Activated CD8-positive, alpha-beta memory T cell treated with anti-CD3 and anti-CD28 coated beads for 36 hours (primary cell): ENCODE data around the gene CPNE9. TPM values are rescaled to one million over a fixed set of nuclear protein-coding genes. Genes with fewer than 3 reads are reported as not detected.

ENCODE experiments used
- CTCF ChIA-PET: fragments of 350-600 bp; sonication (Branson Sonifier 250); formaldehyde crosslinking; loops from one replicate; lab custom pipeline; 2021; ENCODE audit warnings: antibody characterized with exemption; lab: Charles Lee
- POLR2A ChIA-PET: fragments of 350-600 bp; sonication (Branson Sonifier 250); formaldehyde crosslinking; loops from one replicate; lab custom pipeline; 2021; ENCODE audit warnings: antibody characterized with exemption; lab: Charles Lee
- total RNA-seq, 2 experiments: library from RNA; stranded (reverse); gene quantifications; one replicate each; pipeline ENCODE4 v1.2.3, GENCODE V29; 2021

CPNE9 gene
- under 1 TPM; 0.10 to 0.40 TPM for total RNA-seq

- ChIA-PET POLR2A (no interaction called here), CTCF (no interaction called here)
Observed at GRCh38 chr3:9703736-9704346, at the start of gene CPNE9. TSS of gene CPNE9 (plus strand) at chr3:9703833. CDS start at chr3:9703997, 164 bp downstream.

GRCh38 chr3:9659849-9660248 is 43.8 kb upstream of the CPNE9 start:
- ChIA-PET CTCF (no interaction called here), POLR2A (no interaction called here)

GRCh38 chr3:9660972-9661371 is 42.7 kb upstream of the CPNE9 start:
- CTCF ChIA-PET: interaction anchor here (0.7 kb wide), 1 partner anchor 173 kb away, joined by 3 read pairs; no protein-coding TSS in a partner anchor
- POLR2A ChIA-PET: no interaction called here

GRCh38 chr3:9664119-9664751 is 39.4 kb upstream of the CPNE9 start:
- CTCF ChIA-PET: interaction anchor here (1.0 kb wide), 1 partner anchor 9 kb away, joined by 3 read pairs; no protein-coding TSS in a partner anchor

GRCh38 chr3:9666704-9667445 is 36.8 kb upstream of the CPNE9 start:
- POLR2A ChIA-PET: no interaction called here
- CTCF ChIA-PET: no interaction called here

More at GRCh38 chr3:9664119-9664751, 39.4 kb upstream of the CPNE9 start:
- POLR2A ChIA-PET: no interaction called here

GRCh38 chr3:9669277-9669676 is 34.4 kb upstream of the CPNE9 start:
- ChIA-PET POLR2A (no interaction called here), CTCF (no interaction called here)

- ChIA-PET CTCF (interaction anchor here (0.6 kb wide), 1 partner anchor 38 kb away, joined by 3 read pairs; no protein-coding TSS in a partner anchor), POLR2A (no interaction called here)
Observed at GRCh38 chr3:9669720-9670432, 33.8 kb upstream of the CPNE9 start.

GRCh38 chr3:9673082-9673481 is 30.6 kb upstream of the CPNE9 start:
- CTCF ChIA-PET: interaction anchor here (1.1 kb wide), 1 partner anchor 9 kb away, joined by 3 read pairs; no protein-coding TSS in a partner anchor
- POLR2A ChIA-PET: interaction anchor here (0.5 kb wide), 1 partner anchor 10 kb away, joined by 3 read pairs; no protein-coding TSS in a partner anchor

GRCh38 chr3:9673752-9674151 is 29.9 kb upstream of the CPNE9 start:
- CTCF ChIA-PET: interaction anchor here (1.1 kb wide), 1 partner anchor 10 kb away, joined by 3 read pairs; no protein-coding TSS in a partner anchor
- POLR2A ChIA-PET: no interaction called here

GRCh38 chr3:9675736-9676290 is 27.8 kb upstream of the CPNE9 start:
- POLR2A ChIA-PET: no interaction called here
- CTCF ChIA-PET: no interaction called here

- ChIA-PET POLR2A (no interaction called here), CTCF (no interaction called here)
Observed at GRCh38 chr3:9676785-9677184, 26.8 kb upstream of the CPNE9 start.

GRCh38 chr3:9678493-9678892 is 25.1 kb upstream of the CPNE9 start:
- POLR2A ChIA-PET: no interaction called here
- CTCF ChIA-PET: interaction anchor here (0.6 kb wide), 1 partner anchor 170 kb away, joined by 3 read pairs; no protein-coding TSS in a partner anchor

GRCh38 chr3:9679476-9680080 is 24.1 kb upstream of the CPNE9 start:
- POLR2A ChIA-PET: no interaction called here
- CTCF ChIA-PET: no interaction called here

GRCh38 chr3:9681011-9681722 is 22.5 kb upstream of the CPNE9 start:
- POLR2A ChIA-PET: no interaction called here
- CTCF ChIA-PET: no interaction called here

- ChIA-PET CTCF (no interaction called here), POLR2A (no interaction called here)
Observed at GRCh38 chr3:9681723-9682081, 21.9 kb upstream of the CPNE9 start.

- ChIA-PET POLR2A (no interaction called here), CTCF (no interaction called here)
Observed at GRCh38 chr3:9682096-9682495, 21.5 kb upstream of the CPNE9 start.

- POLR2A ChIA-PET: no interaction called here
- CTCF ChIA-PET: no interaction called here
Observed at GRCh38 chr3:9683426-9683825, 20.2 kb upstream of the CPNE9 start.
